Fibroblast of lung (primary cell): ENCODE measurements around the gene JDP2.

Experiments used
- CTCF ChIP-seq, 2 donors: IDR thresholded peaks in 1 of 2; conservative IDR thresholded peaks in 1 of 2; 1 replicate in 1 of 2; 2 replicates in 1 of 2; pipeline ENCODE4 v1.5.1; 2011 to 2012; ENCODE audit warnings: low read length in 2 of 2, control low read depth in 1 of 2, inconsistent platforms in 1 of 2, low read depth in 1 of 2, mild to moderate bottlenecking in 1 of 2
- EZH2 ChIP-seq: IDR thresholded peaks from 2 replicates; pipeline ENCODE4 v1.5.1; 2012; ENCODE audit warnings: low read length, control low read depth, mild to moderate bottlenecking; ENCODE audit errors: missing control alignments

DNA sequence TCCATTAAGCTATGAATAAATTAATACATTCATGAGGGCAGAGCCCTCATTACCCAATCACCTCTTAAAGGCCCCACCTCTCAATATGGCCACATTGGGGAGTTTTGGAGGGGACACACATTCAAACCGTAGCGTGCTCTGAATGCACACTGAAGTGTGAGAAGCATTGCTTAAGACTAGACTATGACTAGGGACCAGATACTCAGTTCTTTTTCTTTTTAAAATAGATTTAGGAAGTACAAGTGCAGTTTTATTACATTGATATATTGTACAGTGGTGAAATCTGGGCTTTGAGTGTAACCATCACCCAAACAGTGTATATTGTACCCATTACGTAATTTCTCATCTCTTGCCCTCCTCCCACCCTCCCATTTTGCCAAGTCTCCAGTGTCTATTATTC is 21.0 kb upstream of the JDP2 start:
- TF ChIP-seq CTCF (conservative IDR thresholded peaks at IDR 0.05 in 1 of 2, IDR thresholded peaks at IDR 0.05 in 1 of 2; ENCODE audit: low read depth in 1 of 2, low read length in 2 of 2) (no peak), EZH2 (no peak)
